ENCODE measurements around the gene CFAP20. TPM values are rescaled to one million over a fixed set of nuclear protein-coding genes. Genes with fewer than 3 reads are reported as not detected.

The CFAP20 gene
- total and polyA plus RNA-seq, 2 donors from 2014 or later: 22.3 to 33.3 TPM

GRCh38 chr16:58109330-58109729 is 19.9 kb downstream of the CFAP20 start:
- Histone ChIP-seq H3K9me3 (ENCODE audit: control insufficient read depth in 2 of 3, insufficient read depth in 1 of 3, low read length in 3 of 3) (no peaks in the 10 kb centered on the region), H3K9ac (ENCODE audit: low read length in 3 of 3) (no peak overlapping the region), H3K27me3 (ENCODE audit: control insufficient read depth, insufficient read depth, low read length) (no peaks in the 10 kb centered on the region), H3K36me3 (ENCODE audit: control insufficient read depth in 2 of 3, insufficient read depth in 3 of 3, low read length in 3 of 3) (peaks cover 2 to 9% (median 4%) of the 10 kb centered on the region in 3 donors), H3K4me3 (ENCODE audit: low read length in 3 of 3) (no peak overlapping the region), H3K27ac (ENCODE audit: low read depth in 2 of 2, low read length in 2 of 2) (no peak overlapping the region), H3K4me1 (ENCODE audit: control insufficient read depth in 2 of 3, insufficient read depth in 2 of 3, low read depth in 1 of 3, low read length in 3 of 3) (no peaks in the 10 kb centered on the region)
- no peak for DNase-seq
- no peak for FAIRE-seq
- TF ChIP-seq CTCF (IDR thresholded peaks at IDR 0.05; ENCODE audit: borderline replicate concordance, extremely low read depth, insufficient read depth): no peak
- intact Hi-C loops (cut with DNase I): no loop called here

GRCh38 chr16:58107709-58108108 is 21.5 kb downstream of the CFAP20 start:
- intact Hi-C loops (cut with DNase I): no loop called here
- no peak for TF ChIP-seq CTCF (IDR thresholded peaks at IDR 0.05; ENCODE audit: borderline replicate concordance, extremely low read depth, insufficient read depth)
- H3K9ac ChIP-seq (ENCODE audit: low read length in 3 of 3): no peak overlapping the region
- H3K27me3 ChIP-seq (ENCODE audit: control insufficient read depth, insufficient read depth, low read length): no peaks in the 10 kb centered on the region
- H3K9me3 ChIP-seq (ENCODE audit: control insufficient read depth in 2 of 3, insufficient read depth in 1 of 3, low read length in 3 of 3): no peaks in the 10 kb centered on the region
- H3K27ac ChIP-seq (ENCODE audit: low read depth in 2 of 2, low read length in 2 of 2): no peak overlapping the region
- no peak overlapping the region for H3K4me3 ChIP-seq (ENCODE audit: low read length in 3 of 3)
- no peak for DNase-seq
- H3K36me3 ChIP-seq (ENCODE audit: control insufficient read depth in 2 of 3, insufficient read depth in 3 of 3, low read length in 3 of 3): peaks cover 0 to under 1% (median 0%) of the 10 kb centered on the region in 3 donors
- H3K4me1 ChIP-seq (ENCODE audit: control insufficient read depth in 2 of 3, insufficient read depth in 2 of 3, low read depth in 1 of 3, low read length in 3 of 3): no peaks in the 10 kb centered on the region
- FAIRE-seq: no peak

- H3K9me3 ChIP-seq (ENCODE audit: control insufficient read depth in 2 of 3, insufficient read depth in 1 of 3, low read length in 3 of 3): no peaks in the 10 kb centered on the region
- intact Hi-C loops (cut with DNase I): no loop called here
- FAIRE-seq (no peak), DNase-seq (no peak)
- H3K9ac ChIP-seq (ENCODE audit: low read length in 3 of 3): no peak overlapping the region
- H3K36me3 ChIP-seq (ENCODE audit: control insufficient read depth in 2 of 3, insufficient read depth in 3 of 3, low read length in 3 of 3): no peaks in the 10 kb centered on the region
- no peak overlapping the region for H3K27ac ChIP-seq (ENCODE audit: low read depth in 2 of 2, low read length in 2 of 2)
- no peaks in the 10 kb centered on the region for H3K27me3 ChIP-seq (ENCODE audit: control insufficient read depth, insufficient read depth, low read length)
- no peak for TF ChIP-seq CTCF (IDR thresholded peaks at IDR 0.05; ENCODE audit: borderline replicate concordance, extremely low read depth, insufficient read depth)
- H3K4me3 ChIP-seq (ENCODE audit: low read length in 3 of 3): no peak overlapping the region
- H3K4me1 ChIP-seq (ENCODE audit: control insufficient read depth in 2 of 3, insufficient read depth in 2 of 3, low read depth in 1 of 3, low read length in 3 of 3): no peaks in the 10 kb centered on the region
These were observed 22.0 kb downstream of the CFAP20 start for GRCh38 chr16:58107228-58107627.

- intact Hi-C loops (cut with DNase I): no loop called here
- FAIRE-seq: no peak
These were observed 23.6 kb downstream of the CFAP20 start for GRCh38 chr16:58105631-58106030.

More at GRCh38 chr16:58105631-58106030, 23.6 kb downstream of the CFAP20 start:
- Histone ChIP-seq H3K4me1 (ENCODE audit: control insufficient read depth in 2 of 3, insufficient read depth in 2 of 3, low read depth in 1 of 3, low read length in 3 of 3) (no peaks in the 10 kb centered on the region), H3K36me3 (ENCODE audit: control insufficient read depth in 2 of 3, insufficient read depth in 3 of 3, low read length in 3 of 3) (no peaks in the 10 kb centered on the region), H3K9ac (ENCODE audit: low read length in 3 of 3) (no peak overlapping the region), H3K27ac (ENCODE audit: low read depth in 2 of 2, low read length in 2 of 2) (no peak overlapping the region), H3K27me3 (ENCODE audit: control insufficient read depth, insufficient read depth, low read length) (no peaks in the 10 kb centered on the region), H3K4me3 (ENCODE audit: low read length in 3 of 3) (no peak overlapping the region), H3K9me3 (ENCODE audit: control insufficient read depth in 2 of 3, insufficient read depth in 1 of 3, low read length in 3 of 3) (no peaks in the 10 kb centered on the region)
- no peak for TF ChIP-seq CTCF (IDR thresholded peaks at IDR 0.05; ENCODE audit: borderline replicate concordance, extremely low read depth, insufficient read depth)
- DNase-seq: peak in 1 of 5 donors; percentile 60

Data from kidney (tissue), 14 donors.